ENCODE measurements around the gene NOTCH2.

The NOTCH2 gene

DNA sequence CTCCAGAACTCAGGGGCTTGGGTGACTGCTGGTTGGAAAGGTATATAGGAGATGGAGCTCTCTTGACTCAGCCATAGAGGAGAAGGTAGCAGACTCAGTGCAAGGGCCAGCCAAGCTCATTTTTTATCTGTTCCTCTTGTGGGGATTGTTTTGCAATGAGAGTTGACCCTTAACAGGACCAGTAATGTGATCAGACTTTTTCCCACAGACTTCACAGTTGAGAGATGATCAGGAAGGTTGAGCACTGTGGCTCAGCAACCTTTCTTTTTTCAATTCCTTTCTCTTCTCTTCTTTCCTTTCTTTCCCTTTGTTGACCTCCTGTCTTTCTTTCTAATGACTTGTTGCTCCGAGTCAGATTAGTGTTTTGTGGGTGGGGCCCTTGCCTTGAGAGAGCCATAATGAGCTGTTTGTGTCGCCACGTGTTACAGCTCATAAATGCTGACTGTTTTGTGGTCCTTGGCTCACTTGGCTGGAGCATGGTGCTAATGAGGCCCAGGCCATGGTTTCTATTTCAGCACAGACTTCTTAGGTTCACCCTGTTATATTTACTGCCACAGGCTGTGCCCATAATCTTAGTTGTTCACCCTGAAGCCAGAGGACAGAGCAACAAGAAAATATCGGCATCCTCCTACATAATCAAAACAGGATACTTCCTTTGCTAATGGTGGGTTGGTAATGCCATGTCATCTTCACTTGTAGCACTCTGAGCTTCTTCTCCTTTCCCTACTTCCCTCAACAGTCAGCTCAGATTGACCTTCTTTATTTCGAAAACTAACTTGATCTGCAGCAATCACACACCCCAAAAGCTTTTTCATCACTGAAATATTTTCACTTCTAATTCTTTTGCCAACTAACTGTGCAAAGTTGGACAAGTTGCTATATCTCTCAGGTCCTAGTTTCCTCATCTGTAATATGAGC, 187.1 kb downstream of the NOTCH2 start:
- H3K36me3 ChIP-seq (ENCODE audit: low read depth): no peaks in the 10 kb centered on the region
- TF ChIP-seq, protein P1, sequence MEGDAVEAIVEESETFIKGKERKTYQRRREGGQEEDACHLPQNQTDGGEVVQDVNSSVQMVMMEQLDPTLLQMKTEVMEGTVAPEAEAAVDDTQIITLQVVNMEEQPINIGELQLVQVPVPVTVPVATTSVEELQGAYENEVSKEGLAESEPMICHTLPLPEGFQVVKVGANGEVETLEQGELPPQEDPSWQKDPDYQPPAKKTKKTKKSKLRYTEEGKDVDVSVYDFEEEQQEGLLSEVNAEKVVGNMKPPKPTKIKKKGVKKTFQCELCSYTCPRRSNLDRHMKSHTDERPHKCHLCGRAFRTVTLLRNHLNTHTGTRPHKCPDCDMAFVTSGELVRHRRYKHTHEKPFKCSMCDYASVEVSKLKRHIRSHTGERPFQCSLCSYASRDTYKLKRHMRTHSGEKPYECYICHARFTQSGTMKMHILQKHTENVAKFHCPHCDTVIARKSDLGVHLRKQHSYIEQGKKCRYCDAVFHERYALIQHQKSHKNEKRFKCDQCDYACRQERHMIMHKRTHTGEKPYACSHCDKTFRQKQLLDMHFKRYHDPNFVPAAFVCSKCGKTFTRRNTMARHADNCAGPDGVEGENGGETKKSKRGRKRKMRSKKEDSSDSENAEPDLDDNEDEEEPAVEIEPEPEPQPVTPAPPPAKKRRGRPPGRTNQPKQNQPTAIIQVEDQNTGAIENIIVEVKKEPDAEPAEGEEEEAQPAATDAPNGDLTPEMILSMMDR (IDR thresholded peaks at IDR 0.05; ENCODE audit: poor library complexity, severe bottlenecking): no peak

DNA sequence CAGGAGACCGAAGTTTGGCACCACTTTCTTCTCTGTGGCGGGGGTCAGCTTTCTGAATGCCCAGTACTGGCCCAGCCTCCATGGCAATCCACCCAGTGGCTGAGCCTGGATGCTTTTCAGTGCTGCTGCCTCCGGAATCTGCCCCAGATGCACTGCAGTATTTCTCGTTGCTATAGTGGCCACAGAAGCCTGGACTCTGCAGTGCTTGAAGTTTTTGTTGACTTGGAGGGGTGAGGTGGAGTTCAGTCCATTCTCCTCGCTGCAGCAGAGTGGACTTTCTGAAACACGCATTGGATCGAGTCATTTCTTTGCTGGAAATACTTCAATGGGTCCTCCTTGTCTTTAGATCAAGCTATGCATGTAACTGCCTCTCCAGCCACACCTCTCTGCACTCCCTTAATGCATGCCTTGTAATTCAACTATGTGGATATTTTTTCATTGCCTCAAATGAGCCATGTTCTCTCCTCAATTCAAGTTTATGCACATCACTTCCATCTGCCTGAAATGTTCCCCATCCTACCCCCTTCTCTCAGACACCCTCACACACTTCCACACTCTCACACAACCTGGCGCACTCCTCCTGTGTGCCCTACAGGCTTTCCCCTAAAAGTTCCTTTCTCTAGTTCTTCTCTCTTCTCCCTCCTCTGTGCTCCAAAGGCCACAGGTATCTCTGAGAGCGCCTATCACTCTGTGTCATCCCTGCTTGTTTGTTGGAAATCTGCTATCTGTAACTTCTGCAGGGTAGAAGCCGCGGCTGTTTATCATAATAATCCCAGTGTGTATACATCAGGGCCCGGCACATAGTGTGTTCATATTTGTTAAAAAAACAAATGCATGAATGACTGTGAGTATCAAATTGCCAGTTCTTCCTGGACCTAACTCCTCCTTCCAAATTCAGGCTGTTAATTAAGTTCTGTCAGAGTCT, 189.7 kb downstream of the NOTCH2 start:
- Histone ChIP-seq H3K9me3 (ENCODE audit: severe bottlenecking) (no peaks in the 10 kb centered on the region), H3K36me3 (ENCODE audit: low read depth) (no peaks in the 10 kb centered on the region), H3K27ac (ENCODE audit: poor library complexity, severe bottlenecking) (no peak overlapping the region), H3K27me3 (ENCODE audit: insufficient read depth, poor library complexity, severe bottlenecking) (no peaks in the 10 kb centered on the region), H3K4me1 (ENCODE audit: insufficient read depth, poor library complexity, severe bottlenecking) (no peaks in the 10 kb centered on the region), H3K4me3 (ENCODE audit: severe bottlenecking) (no peak overlapping the region)
- no peak for DNase-seq (ENCODE audit: low spot score)
- TF ChIP-seq, protein P1 (IDR thresholded peaks at IDR 0.05; ENCODE audit: poor library complexity, severe bottlenecking): no peak
- ATAC-seq (ENCODE audit: low read depth): no peak

More for the DNA sequence above, 187.1 kb downstream of the NOTCH2 start:
- Histone ChIP-seq H3K9me3 (ENCODE audit: severe bottlenecking) (no peaks in the 10 kb centered on the region), H3K4me1 (ENCODE audit: insufficient read depth, poor library complexity, severe bottlenecking) (no peaks in the 10 kb centered on the region), H3K4me3 (ENCODE audit: severe bottlenecking) (no peak overlapping the region), H3K27ac (ENCODE audit: poor library complexity, severe bottlenecking) (no peak overlapping the region), H3K27me3 (ENCODE audit: insufficient read depth, poor library complexity, severe bottlenecking) (no peaks in the 10 kb centered on the region)
- ATAC-seq (ENCODE audit: low read depth) (no peak), DNase-seq (ENCODE audit: low spot score) (no peak)

DNA sequence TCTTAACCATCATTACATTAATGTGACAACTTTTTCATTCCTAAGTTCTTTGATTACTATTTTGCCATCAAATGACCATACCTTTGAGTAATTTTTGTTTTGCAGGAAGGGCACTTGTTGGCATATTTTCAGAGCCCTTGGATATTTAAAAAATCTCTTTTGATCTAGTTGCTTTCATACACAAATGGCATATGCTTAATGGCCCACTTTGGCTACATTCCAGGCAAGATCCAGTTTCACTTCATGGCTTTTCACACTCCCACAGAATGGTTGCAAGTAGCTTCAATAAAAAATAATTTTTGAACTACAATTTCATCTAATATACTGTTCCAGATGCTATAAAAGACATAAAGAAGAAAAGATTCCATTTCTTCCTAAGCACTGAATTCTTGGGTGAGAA, 191.3 kb downstream of the NOTCH2 start:
- no peaks in the 10 kb centered on the region for H3K27me3 ChIP-seq (ENCODE audit: insufficient read depth, poor library complexity, severe bottlenecking)
- TF ChIP-seq, protein P1 (IDR thresholded peaks at IDR 0.05; ENCODE audit: poor library complexity, severe bottlenecking): no peak
- H3K36me3 ChIP-seq (ENCODE audit: low read depth): no peaks in the 10 kb centered on the region

DNA sequence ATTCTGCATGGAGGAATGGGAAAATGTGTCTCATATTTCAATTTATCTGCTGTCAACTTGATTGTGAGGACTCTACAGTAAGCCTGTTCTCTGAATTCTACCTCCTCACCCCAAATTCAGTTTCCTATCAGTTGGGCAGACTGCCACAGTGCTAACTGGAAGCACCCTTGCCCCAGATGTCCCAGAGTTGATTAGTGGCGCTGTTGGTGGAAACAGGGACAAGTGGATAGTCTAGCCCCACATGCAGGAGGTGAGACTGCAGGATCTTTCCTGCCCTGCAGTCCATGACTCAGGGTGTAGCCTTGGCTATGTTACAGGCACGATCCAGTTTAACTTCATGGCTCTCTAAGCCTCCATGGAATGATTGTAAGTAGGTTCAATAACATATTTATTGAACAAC, 195.3 kb downstream of the NOTCH2 start:
- Histone ChIP-seq H3K36me3 (ENCODE audit: low read depth) (no peaks in the 10 kb centered on the region), H3K4me3 (ENCODE audit: severe bottlenecking) (no peak overlapping the region), H3K27me3 (ENCODE audit: insufficient read depth, poor library complexity, severe bottlenecking) (no peaks in the 10 kb centered on the region), H3K4me1 (ENCODE audit: insufficient read depth, poor library complexity, severe bottlenecking) (no peaks in the 10 kb centered on the region), H3K27ac (ENCODE audit: poor library complexity, severe bottlenecking) (no peak overlapping the region), H3K9me3 (ENCODE audit: severe bottlenecking) (no peaks in the 10 kb centered on the region)
- DNase-seq (ENCODE audit: low spot score) (no peak), ATAC-seq (ENCODE audit: low read depth) (no peak)
- TF ChIP-seq, protein P1 (IDR thresholded peaks at IDR 0.05; ENCODE audit: poor library complexity, severe bottlenecking): no peak

More for the DNA sequence above, 191.3 kb downstream of the NOTCH2 start:
- Histone ChIP-seq H3K4me1 (ENCODE audit: insufficient read depth, poor library complexity, severe bottlenecking) (no peaks in the 10 kb centered on the region), H3K27ac (ENCODE audit: poor library complexity, severe bottlenecking) (no peak overlapping the region), H3K9me3 (ENCODE audit: severe bottlenecking) (no peaks in the 10 kb centered on the region), H3K4me3 (ENCODE audit: severe bottlenecking) (no peak overlapping the region)
- DNase-seq (ENCODE audit: low spot score) (no peak), ATAC-seq (ENCODE audit: low read depth) (no peak)
